Erythroblast (primary cell): ENCODE measurements around the gene DCHS1.

Experiments used
- GATA1 ChIP-seq: IDR thresholded peaks from 2 replicates; pipeline ENCODE4 v1.6.1; 2011; ENCODE audit warnings: low read depth, mild to moderate bottlenecking, control low read depth, low read length, moderate library complexity
- POLR2A ChIP-seq: IDR thresholded peaks from 2 replicates; pipeline ENCODE4 v1.6.1; 2011; ENCODE audit warnings: mild to moderate bottlenecking, low read length

- no peak for TF ChIP-seq POLR2A
- TF ChIP-seq GATA1 = no peak
Observed at GRCh38 chr11:6584528-6584927, 71.1 kb downstream of the DCHS1 start.
